WTC11 (cell line): ENCODE measurements around the gene AGBL4.

Experiments used
- CBFB ChIP-seq: sonication (generic); formaldehyde crosslinking; IDR thresholded peaks from 2 replicates; pipeline ENCODE4 v1.8.1; 2022; ENCODE audit warnings: mild to moderate bottlenecking, low read depth, missing genetic modification reagents
- CTCF ChIP-seq: fragments of 200-600 bp; IDR thresholded peaks from 2 replicates; pipeline ENCODE4 v1.8.0; 2022; ENCODE audit warnings: antibody characterized with exemption
- ESRRA ChIP-seq: sonication (generic); formaldehyde crosslinking; IDR thresholded peaks from 2 replicates; pipeline ENCODE4 v1.8.1; 2022; ENCODE audit warnings: mild to moderate bottlenecking, missing genetic modification reagents, borderline replicate concordance
- GABPB1 ChIP-seq: sonication (generic); formaldehyde crosslinking; IDR thresholded peaks from 2 replicates; pipeline ENCODE4 v1.8.1; 2023; ENCODE audit warnings: mild to moderate bottlenecking, missing genetic modification reagents
- HMGXB4 ChIP-seq: sonication (generic); formaldehyde crosslinking; IDR thresholded peaks from 2 replicates; pipeline ENCODE4 v1.8.1; 2023; ENCODE audit warnings: mild to moderate bottlenecking, moderate library complexity, missing genetic modification reagents
- MAX ChIP-seq: sonication (generic); formaldehyde crosslinking; IDR thresholded peaks from 2 replicates; pipeline ENCODE4 v1.8.0; 2022; ENCODE audit warnings: mild to moderate bottlenecking, missing genetic modification reagents
- OVOL2 ChIP-seq: fragments of 250-450 bp; sonication (Bioruptor Pico); IDR thresholded peaks from 2 replicates; pipeline ENCODE4 v1.9.0; 2021; ENCODE audit warnings: mild to moderate bottlenecking, borderline replicate concordance
- SMAD3 ChIP-seq: sonication (generic); formaldehyde crosslinking; IDR thresholded peaks from 2 replicates; pipeline ENCODE4 v1.8.0; 2022; ENCODE audit warnings: missing genetic modification reagents, mild to moderate bottlenecking, borderline replicate concordance
- USF2 ChIP-seq: sonication (generic); formaldehyde crosslinking; IDR thresholded peaks from 2 replicates; pipeline ENCODE4 v1.8.1; 2023; ENCODE audit warnings: mild to moderate bottlenecking, missing genetic modification reagents, moderate library complexity
- ZBTB21 ChIP-seq: sonication (generic); formaldehyde crosslinking; IDR thresholded peaks from 2 replicates; pipeline ENCODE4 v1.8.1; 2023; ENCODE audit warnings: mild to moderate bottlenecking, missing genetic modification reagents, borderline replicate concordance
- ZNF138 ChIP-seq: sonication (generic); formaldehyde crosslinking; conservative IDR thresholded peaks from 2 replicates; pipeline ENCODE4 v1.8.1; 2022; ENCODE audit warnings: mild to moderate bottlenecking, moderate library complexity, missing genetic modification reagents

DNA sequence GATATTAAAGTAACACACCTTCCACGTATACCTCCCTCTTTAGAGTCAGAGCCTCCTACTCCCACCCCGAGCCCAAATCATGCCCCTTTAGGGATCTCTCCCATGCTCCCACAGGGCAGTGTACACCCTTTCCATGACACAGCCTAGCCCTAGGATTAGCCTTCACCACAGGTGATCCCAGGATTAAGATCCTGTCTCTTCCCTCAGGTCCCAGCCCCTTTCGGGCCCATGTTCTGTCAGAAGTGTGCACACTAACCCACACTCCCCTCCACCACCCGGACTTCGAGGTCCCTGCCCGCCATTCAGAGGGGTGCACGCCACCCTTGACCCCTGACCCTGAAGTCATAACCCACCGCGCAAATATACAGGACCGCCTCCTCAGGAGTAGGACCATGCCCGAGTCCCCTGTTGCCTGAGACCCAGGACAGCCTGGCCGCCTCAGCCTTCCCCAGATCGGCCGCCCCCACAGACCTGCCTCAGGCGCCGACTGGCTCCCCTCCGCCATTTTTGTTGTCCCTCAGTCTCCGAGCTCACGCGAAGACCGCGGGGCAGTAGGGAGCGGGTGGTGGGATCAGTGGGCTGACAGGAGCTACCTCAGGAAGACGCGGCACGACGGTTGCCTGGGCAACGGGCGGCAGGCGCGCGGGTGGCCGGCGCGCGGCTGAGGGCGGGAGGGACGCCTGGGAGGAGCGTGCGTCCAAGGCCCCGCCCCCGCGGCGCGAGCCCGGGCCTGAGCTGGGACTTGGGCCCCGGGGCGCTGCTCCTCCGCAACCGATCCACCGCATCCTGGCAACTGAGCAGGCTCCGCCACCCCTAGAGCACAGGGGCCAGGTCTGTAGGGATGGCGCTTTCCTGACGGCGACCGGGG lies at the start of gene AGBL4:
- TF ChIP-seq MAX (no peak), ZNF138 (no peak), ZBTB21 (CRISPR knock-in tag) (no peak), USF2 (CRISPR knock-in tag) (no peak), CBFB (no peak), HMGXB4 (CRISPR knock-in tag) (no peak), CTCF (no peak), GABPB1 (CRISPR knock-in tag) (no peak), SMAD3 (CRISPR knock-in tag) (no peak), OVOL2 (no peak), ESRRA (CRISPR knock-in tag) (no peak)
